GM21360 (cell line): Measurements from ENCODE around the gene RAD51B.
"Not testable (repeated sequence)": the region's sequence is repeated elsewhere in the genome, so short reads cannot be mapped to it uniquely, and the experiment has no call there.

Source experiments
- ATAC-seq: cut with Tn5 transposase; IDR thresholded peaks from one replicate; pipeline ENCODE4 v1.9.1; 2021; ENCODE audit warnings: mild to moderate bottlenecking, moderate library complexity; ENCODE audit not compliant: unreplicated experiment

RAD51B gene

DNA sequence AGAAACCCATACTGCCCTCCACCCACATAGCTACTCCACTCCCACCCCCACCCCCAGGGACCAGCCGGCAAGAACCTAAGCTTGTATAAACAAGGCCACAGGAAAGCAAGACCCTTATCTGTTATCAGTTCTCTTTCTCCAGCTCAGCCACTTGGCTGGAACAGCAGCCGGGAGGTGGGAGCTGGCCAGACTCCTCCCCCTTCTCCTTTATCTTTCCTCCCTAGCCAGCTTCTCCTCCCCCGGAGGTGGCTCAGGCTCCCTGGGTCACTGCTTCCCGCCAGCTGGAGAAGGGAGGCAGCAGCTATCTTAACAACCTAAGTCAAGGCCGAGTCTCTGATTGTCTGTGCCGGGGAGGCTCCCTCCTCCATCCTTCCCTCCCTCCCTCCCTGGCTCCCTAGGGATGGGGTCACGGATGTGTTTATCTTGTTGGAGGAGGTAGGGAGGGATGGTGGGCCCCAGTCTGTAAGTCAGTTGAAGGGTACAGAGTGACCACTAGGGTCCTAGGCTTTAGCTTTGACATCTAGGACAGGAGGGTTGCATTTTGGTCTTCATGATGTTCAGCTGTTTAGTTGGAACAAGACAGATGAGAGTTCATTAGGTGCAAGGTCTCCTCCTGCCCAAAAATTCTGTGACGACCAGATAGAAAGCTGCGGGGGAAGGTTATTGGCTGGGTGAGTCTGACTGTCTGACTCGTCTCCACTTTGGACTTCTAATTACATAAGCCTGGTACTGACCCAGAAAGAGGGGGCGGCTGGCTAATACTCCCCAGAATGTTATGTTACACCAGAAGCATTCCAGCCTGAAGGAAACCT lies 943.6 kb downstream of the RAD51B start:
- ATAC-seq: no peak

DNA sequence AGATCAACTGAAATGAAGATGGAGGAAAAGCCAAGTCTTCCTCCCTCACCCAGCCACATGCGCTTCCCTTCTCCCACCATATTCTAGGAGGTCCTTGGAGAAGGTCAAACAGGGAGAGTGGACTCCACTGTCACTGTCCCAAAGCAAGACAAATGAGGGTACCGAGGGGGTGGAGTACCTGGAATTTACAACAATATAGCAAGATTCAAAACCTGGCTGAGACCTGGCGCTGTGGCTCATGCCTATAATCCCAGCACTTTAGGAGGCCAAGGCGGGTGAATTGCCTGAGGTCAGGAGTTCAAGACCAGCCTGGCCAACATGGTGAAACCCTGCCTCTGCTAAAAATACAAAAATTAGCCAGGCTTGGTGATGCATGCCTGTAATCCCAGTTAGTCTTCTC lies 944.3 kb downstream of the RAD51B start:
- not testable (repeated sequence) for ATAC-seq

DNA sequence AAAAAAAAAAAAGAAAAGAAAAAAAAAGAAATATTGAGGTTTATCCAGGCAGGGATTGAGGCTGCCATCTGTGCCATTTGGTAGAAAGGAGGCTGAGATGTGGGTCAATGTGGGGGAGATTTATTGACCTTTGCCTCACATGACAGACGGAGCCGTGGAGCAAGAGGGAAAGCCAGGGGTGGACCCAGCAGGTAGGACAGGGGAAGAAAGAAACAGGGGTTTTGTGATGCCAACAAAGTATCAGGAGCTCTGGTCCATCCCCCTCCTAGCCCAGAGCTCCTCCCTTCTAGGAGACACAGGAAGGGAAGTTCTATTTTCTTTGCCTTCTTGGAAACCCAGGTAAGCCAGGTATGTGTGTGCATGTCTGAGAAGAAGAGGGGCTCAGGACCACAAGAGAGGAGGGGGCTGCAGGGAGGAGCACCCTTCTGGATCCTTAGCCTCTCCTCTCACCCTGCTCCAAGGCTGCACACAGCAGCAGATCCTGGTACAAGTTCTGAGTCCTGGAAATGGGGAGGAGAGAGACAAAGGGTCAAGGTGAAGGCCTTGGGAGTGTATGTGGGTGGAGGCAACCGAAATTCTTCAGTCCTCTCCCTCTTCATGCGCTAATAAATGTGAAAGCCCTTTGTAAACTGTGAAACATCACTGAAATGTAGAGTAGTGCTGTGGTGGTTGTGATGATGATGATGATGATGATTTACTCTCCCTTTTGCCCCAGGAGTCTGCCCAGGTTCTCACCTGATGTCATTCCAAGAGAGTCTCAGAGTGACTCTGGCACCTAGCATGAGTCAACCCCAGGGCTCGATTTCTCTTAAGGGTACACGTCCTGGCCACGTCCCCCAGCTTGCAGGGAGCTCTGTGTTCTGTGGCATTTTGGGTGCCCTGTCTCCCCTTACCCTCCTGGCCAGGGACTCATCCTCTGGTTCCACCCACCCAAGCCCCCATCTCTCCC lies 947.0 kb downstream of the RAD51B start:
- no peak for ATAC-seq

DNA sequence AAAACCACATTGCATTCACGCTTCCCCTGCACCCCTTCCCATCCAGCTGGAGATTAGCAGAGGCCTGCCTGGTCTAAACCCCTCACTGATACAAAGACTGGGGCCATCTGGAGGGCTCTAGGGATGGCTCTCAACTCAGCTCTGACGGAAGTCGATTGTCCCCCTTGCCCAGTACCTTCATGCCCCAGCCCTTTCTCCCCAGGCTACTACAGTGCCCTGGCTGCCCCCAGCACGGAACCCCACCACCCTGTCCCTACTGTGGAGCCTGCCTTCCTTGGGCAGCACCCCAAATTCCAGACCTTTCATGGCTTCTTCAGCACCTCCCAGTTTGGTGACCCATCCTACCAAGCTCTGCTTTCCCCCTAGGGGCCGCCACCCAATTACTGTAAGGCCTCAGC lies 947.7 kb downstream of the RAD51B start:
- ATAC-seq: no peak

DNA sequence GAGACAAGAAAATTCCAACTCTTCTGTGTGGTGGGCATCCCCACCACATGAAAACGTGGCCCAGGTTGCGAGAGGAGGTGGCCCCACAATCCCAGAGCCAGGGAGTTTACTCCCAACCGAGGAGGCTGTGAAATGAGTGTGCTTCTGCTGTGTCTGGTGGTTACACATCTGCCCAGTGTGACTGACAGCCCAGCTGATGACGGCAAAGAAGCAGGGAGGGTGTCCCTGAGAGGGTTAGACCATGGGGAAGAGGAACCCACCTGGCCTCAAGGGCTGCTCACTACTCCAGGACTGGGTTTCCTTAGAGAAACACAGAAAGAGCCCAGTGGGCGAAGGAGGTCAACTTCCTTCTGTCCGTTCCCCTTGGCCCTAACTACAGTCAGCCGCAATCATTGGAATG lies 948.7 kb downstream of the RAD51B start:
- no peak for ATAC-seq

DNA sequence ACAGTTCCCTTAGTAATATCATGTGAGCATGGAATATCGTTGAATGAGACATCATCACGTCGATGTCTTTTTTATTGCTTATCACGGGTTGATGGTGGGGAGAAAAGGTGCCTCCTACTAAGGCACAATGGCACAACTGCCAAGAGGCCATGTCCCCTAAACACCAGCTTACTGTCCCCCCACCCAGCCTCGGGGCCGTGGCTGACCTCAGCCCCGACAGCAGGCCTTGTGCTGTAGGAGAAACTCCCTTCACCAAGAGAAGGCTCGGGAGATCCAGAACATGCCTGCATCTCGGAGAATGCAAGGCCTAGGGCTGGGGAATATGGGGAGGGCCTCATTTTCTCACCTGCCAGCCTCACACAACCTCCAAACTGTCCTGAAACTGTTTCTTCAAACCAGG lies 950.5 kb downstream of the RAD51B start:
- ATAC-seq: no peak

DNA sequence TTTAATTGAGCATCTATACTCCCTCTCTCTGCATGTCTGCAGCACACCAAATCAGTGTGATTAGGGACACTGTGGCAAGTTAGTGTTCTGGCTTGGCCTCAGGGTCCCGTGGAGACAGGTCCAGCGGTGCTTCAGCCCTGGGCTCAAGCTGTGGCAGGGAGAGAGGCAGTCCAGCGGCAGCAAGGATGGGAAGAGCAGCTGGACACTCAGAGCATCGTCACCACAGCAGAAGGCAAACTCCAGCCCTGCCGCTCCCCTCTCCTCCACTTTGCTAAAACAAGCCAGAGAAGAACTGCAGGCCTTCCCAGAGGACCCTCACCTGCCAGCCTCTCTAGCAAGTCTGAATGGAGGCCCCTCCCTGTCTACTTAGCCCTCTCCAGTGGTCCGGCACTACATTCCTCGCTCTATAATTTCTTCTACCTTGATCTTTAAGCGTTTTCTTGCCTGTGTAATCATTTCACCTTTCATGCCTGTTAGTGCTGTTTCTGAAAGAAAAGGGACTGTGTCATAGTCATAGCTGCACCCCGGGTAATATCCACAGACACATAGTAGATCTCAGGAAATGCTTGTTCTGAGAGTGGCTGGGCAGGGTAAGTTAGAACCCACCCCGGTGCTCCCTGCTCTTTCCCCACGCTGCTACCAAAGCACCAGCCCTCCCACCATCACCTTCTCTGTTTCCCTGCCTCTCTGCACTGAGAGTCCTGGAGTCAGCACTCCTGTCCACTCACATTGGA lies 951.1 kb downstream of the RAD51B start:
- ATAC-seq: no peak

- ATAC-seq: no peak
Observed at GRCh38 chr14:68771631-68772030, 952.1 kb downstream of the RAD51B start.

GRCh38 chr14:68772761-68773381 lies 953.3 kb downstream of the RAD51B start:
- ATAC-seq: no peak

DNA sequence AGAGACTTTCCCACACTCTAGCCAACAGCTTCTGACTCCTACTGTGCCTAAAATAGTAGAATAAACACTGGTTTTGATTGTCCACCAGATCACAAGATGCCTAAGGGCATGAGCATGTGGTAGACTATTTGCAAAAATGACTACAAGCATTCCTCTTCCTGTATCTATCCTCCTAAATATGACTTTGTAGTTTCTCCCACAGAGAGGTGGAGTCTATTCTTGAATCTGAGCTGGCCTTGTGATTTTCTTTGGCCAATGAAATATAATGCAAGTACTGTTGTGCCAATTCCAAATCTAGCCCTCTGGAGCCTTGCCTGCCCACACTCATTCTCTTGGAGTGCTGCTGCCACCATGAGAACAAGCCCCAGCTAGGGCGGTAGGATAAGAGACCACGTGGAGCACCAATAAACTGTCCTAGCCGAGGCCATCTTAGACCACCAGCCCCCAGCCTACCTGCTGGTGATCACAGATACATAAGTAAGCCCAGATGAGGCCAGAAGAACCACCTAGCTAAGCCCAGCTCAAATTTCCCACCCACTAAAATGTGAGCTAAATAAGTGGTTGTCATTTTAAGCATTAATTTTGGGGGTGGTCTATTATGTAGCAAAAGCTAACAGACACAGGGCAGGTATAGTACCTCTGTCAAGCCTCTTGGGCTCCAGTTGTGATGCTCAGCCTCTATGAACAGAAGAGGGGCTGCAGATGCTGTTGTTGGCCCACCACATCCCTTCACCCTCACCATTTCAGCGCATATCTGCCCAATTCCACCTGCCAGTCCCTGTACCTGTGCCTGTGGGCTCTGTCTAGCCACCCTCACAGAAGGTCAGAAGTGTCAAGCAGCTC lies 955.4 kb downstream of the RAD51B start:
- ATAC-seq: no peak

- ATAC-seq: no peak
Observed at GRCh38 chr14:68775614-68776126, 956.1 kb downstream of the RAD51B start.

DNA sequence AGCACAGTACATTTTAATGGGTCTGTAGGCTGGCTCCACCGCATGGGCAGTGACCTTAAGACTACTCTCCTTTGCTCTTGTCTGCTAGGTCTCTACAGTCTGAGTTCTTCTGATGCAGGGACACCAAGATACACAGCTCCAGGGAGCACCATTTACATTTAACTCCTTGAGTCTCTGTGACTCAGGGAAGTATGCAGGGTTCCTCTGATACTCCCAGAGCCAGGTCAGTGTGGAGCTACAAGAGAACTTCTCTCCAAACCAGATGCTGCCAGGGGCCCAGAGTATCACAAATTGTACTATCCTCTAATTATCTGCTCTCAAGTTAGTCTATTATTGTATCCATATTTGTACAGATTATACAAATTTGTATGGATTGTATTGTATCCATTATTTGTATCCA lies 958.1 kb downstream of the RAD51B start:
- no peak for ATAC-seq
